MCF 10A (cell line): ENCODE data around the gene CCDC88C. TPM values are rescaled to one million over a fixed set of nuclear protein-coding genes. Genes with fewer than 3 reads are reported as not detected.

Experiments
- BruUV-seq: library from RNA; stranded (reverse); fragments of 400-500 nt; replicated peaks from 2 replicates; lab custom pipeline; 2021; lab: Mats Ljungman, UMichigan
- CTCF ChIA-PET: fragments of 300-600 bp; sonication (Branson Sonifier 250); formaldehyde crosslinking; extraction: SDS; loops from one replicate; lab custom pipeline; 2021; ENCODE audit warnings: antibody characterized with exemption, inconsistent platforms; lab: Yijun Ruan, JAX
- POLR2A ChIA-PET: fragments of 300-600, 350-650 bp; sonication (Branson Sonifier 250); formaldehyde crosslinking; extraction: SDS; loops from one replicate; lab custom pipeline; 2020; ENCODE audit warnings: antibody characterized with exemption, inconsistent platforms; lab: Yijun Ruan, JAX
- DNase-seq: peaks from one replicate; pipeline ENCODE4 v3.0.0-alpha.2; 2018; ENCODE audit not compliant: unreplicated experiment
- H3K27ac Mint-ChIP-seq: one replicate; pipeline ENCODE4 v1.8.0; 2022; ENCODE audit warnings: mild to moderate bottlenecking, low read depth, mixed read lengths; ENCODE audit not compliant: unreplicated experiment
- H3K27me3 Mint-ChIP-seq: one replicate; pipeline ENCODE4 v1.8.0; 2022; ENCODE audit warnings: mixed read lengths; ENCODE audit not compliant: insufficient read depth, unreplicated experiment
- H3K36me3 Mint-ChIP-seq: one replicate; pipeline ENCODE4 v1.8.0; 2022; ENCODE audit warnings: mild to moderate bottlenecking, moderate library complexity, mixed read lengths; ENCODE audit not compliant: insufficient read depth, unreplicated experiment
- H3K4me1 Mint-ChIP-seq: one replicate; pipeline ENCODE4 v1.8.0; 2022; ENCODE audit warnings: mixed read lengths; ENCODE audit not compliant: insufficient read depth, unreplicated experiment
- H3K4me3 Mint-ChIP-seq: one replicate; pipeline ENCODE4 v1.8.0; 2022; ENCODE audit warnings: mild to moderate bottlenecking, moderate library complexity, mixed read lengths; ENCODE audit not compliant: unreplicated experiment
- H3K9me3 Mint-ChIP-seq: one replicate; pipeline ENCODE4 v1.8.0; 2022; ENCODE audit warnings: mixed read lengths; ENCODE audit not compliant: unreplicated experiment
- CTCF ChIP-seq: fragments of 200-600 bp; IDR thresholded peaks from one replicate; pipeline ENCODE4 v1.8.0; 2022; ENCODE audit warnings: antibody characterized with exemption, mild to moderate bottlenecking; ENCODE audit not compliant: unreplicated experiment
- intact Hi-C: fragments of 100-400 bp; cut with micrococcal nuclease; formaldehyde crosslinking; loops from 2 replicates; pipeline ENCODE4 v1.14.1; 2022
- total RNA-seq: library from RNA; stranded (reverse); gene quantifications from 2 replicates; pipeline ENCODE4 v1.2.3, GENCODE V29; 2022

CCDC88C gene
- total RNA-seq, 1 experiment from 2014 or later = 19.7 TPM

GRCh38 chr14:91357272-91358024, 60.2 kb downstream of the CCDC88C start:
- POLR2A ChIA-PET = no interaction called here
- CTCF ChIA-PET = interaction anchor here (0.6 to 6.7 kb wide), 4 partner anchors 33 to 1555 kb away, joined by 3 to 41 read pairs (median 4); partner anchors contain the start of gene ATXN3
- Mint-ChIP-seq H3K27ac (no peak overlapping the region), H3K4me3 (no peak overlapping the region), H3K36me3 (peaks cover 13% of the 10 kb centered on the region), H3K27me3 (no peaks in the 10 kb centered on the region), H3K9me3 (no peaks in the 10 kb centered on the region), H3K4me1 (peaks cover 36% of the 10 kb centered on the region)
- intact Hi-C loops = no loop called here
- DNase-seq = no peak
- no TSS peak for BruUV-seq
- no peak for TF ChIP-seq CTCF

- CTCF ChIA-PET = interaction anchor here (0.6 to 6.7 kb wide), 5 partner anchors 10 to 64 kb away, joined by 3 to 41 read pairs (median 5); no protein-coding TSS in a partner anchor
- no peaks in the 10 kb centered on the region for H3K9me3 Mint-ChIP-seq
- DNase-seq = no peak
- H3K27ac Mint-ChIP-seq = no peak overlapping the region
- intact Hi-C loops = no loop called here
- BruUV-seq = no TSS peak
- H3K4me1 Mint-ChIP-seq = peaks cover 31% of the 10 kb centered on the region
- no peak overlapping the region for H3K4me3 Mint-ChIP-seq
- TF ChIP-seq CTCF = no peak
- POLR2A ChIA-PET = interaction anchor here (1.1 to 1.3 kb wide), 2 partner anchors 40 to 60 kb away, joined by 4 to 6 read pairs; no protein-coding TSS in a partner anchor
- peaks cover 13% of the 10 kb centered on the region for H3K36me3 Mint-ChIP-seq
- H3K27me3 Mint-ChIP-seq = no peaks in the 10 kb centered on the region
These were observed 61.3 kb downstream of the CCDC88C start for GRCh38 chr14:91356181-91356763.

GRCh38 chr14:91354979-91355685, 62.5 kb downstream of the CCDC88C start:
- no peak for DNase-seq
- H3K4me1 Mint-ChIP-seq = peaks cover 21% of the 10 kb centered on the region
- H3K9me3 Mint-ChIP-seq = no peaks in the 10 kb centered on the region
- H3K36me3 Mint-ChIP-seq = peaks cover 13% of the 10 kb centered on the region
- no peak overlapping the region for H3K4me3 Mint-ChIP-seq
- TF ChIP-seq CTCF = peak; percentile 33
- H3K27ac Mint-ChIP-seq = no peak overlapping the region
- ChIA-PET POLR2A (interaction anchor here (0.8 to 1.6 kb wide), 4 partner anchors 13 to 61 kb away, joined by 3 to 6 read pairs (median 4); no protein-coding TSS in a partner anchor), CTCF (interaction anchor here (0.7 to 6.7 kb wide), 5 partner anchors 9 to 60 kb away, joined by 3 to 41 read pairs (median 4); no protein-coding TSS in a partner anchor)
- intact Hi-C loops = no loop called here
- no peaks in the 10 kb centered on the region for H3K27me3 Mint-ChIP-seq
- no TSS peak for BruUV-seq
